ENCODE measurements around the gene SCAI. TPM values are rescaled to one million over a fixed set of nuclear protein-coding genes. Genes with fewer than 3 reads are reported as not detected.
"Not testable (repeated sequence)": the region's sequence is repeated elsewhere in the genome, so short reads cannot be mapped to it uniquely, and the experiment has no call there.

The SCAI gene
- total RNA-seq, 1 donor from 2014 or later = 23.5 TPM

DNA sequence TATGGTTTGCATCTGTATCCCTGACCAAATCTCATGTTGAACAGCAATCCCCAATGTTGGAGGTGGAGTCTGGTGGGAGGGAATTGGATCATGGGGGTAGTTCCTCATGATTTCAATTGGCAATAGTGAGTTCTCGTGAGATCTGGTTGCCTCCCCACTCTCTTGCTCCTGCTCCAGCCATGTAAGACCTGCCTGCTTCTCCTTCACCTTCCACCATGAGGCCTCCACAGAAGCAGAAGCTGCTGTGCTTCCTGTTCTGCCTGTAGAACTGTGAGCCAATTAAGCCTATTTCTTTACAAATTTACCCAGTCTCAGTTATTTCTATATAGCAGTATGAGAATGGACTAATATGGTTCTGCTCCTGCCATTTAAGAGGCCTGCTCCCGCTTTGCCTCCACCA lies 32.9 kb downstream of the SCAI start:
- Mint-ChIP-seq H3K4me3 (ENCODE audit: low read depth) (no peak overlapping the region), H3K27ac (no peak overlapping the region), H3K4me1 (ENCODE audit: low read depth) (no peaks in the 10 kb centered on the region), H3K27me3 (no peaks in the 10 kb centered on the region), H3K36me3 (ENCODE audit: insufficient read depth) (peaks cover 28% of the 10 kb centered on the region), H3K9me3 (ENCODE audit: low read depth) (peaks cover 16% of the 10 kb centered on the region)
- no peak for TF ChIP-seq CTCF (IDR thresholded peaks at IDR 0.05; ENCODE audit: unreplicated experiment)
- no peak for DNase-seq (ENCODE audit: low spot score, unreplicated experiment)

- H3K27me3 Mint-ChIP-seq = not testable (repeated sequence)
- Mint-ChIP-seq H3K9me3 (ENCODE audit: low read depth) (peaks cover 16% of the 10 kb centered on the region), H3K36me3 (ENCODE audit: insufficient read depth) (peaks cover 22% of the 10 kb centered on the region)
Measured at GRCh38 chr9:125108541-125108940, 34.8 kb downstream of the SCAI start.

DNA sequence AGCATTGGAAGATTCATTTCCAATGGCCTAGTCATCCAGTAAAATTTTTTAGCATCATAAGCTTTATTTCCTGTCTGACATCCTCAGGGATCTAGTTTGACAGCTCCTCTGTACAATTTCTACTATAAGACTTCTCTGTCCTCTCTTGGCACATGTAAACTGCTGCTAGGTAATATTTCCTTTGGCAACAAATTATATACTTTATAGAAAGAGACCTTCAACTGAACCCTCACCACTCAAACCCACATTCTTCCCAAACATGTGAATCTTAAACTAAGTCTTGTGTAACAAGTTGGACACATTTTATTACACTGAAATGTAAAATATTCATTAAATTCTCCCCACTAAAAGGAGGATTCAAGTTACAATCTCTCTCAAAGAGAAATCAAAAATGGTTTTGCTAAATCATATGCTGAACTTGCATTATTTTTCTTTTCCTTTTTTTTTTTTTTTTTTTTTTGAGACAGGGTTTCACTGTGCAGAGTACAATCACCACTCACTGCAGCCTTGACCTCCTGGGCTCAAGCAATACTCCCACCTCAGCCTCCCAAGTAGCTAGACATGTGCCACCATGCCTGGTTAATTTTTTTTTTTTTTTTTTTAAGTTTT lies 36.9 kb downstream of the SCAI start:
- Mint-ChIP-seq H3K36me3 (ENCODE audit: insufficient read depth) (peaks cover 12% of the 10 kb centered on the region), H3K4me1 (ENCODE audit: low read depth) (no peaks in the 10 kb centered on the region), H3K27me3 (no peaks in the 10 kb centered on the region), H3K4me3 (ENCODE audit: low read depth) (no peak overlapping the region), H3K9me3 (ENCODE audit: low read depth) (peaks cover 7% of the 10 kb centered on the region), H3K27ac (no peak overlapping the region)
- TF ChIP-seq CTCF (IDR thresholded peaks at IDR 0.05; ENCODE audit: unreplicated experiment) = no peak
- DNase-seq (ENCODE audit: low spot score, unreplicated experiment) = no peak

More at GRCh38 chr9:125108541-125108940, 34.8 kb downstream of the SCAI start:
- not testable (repeated sequence) for H3K27ac Mint-ChIP-seq; DNase-seq (ENCODE audit: low spot score, unreplicated experiment); H3K4me1 Mint-ChIP-seq (ENCODE audit: low read depth); H3K4me3 Mint-ChIP-seq (ENCODE audit: low read depth)

- peaks cover 2% of the 10 kb centered on the region for H3K36me3 Mint-ChIP-seq (ENCODE audit: insufficient read depth)
- no peak for TF ChIP-seq CTCF (IDR thresholded peaks at IDR 0.05; ENCODE audit: unreplicated experiment)
- H3K9me3 Mint-ChIP-seq (ENCODE audit: low read depth) = no peaks in the 10 kb centered on the region
- H3K4me1 Mint-ChIP-seq (ENCODE audit: low read depth) = no peaks in the 10 kb centered on the region
- no peak overlapping the region for H3K4me3 Mint-ChIP-seq (ENCODE audit: low read depth)
- no peak for DNase-seq (ENCODE audit: low spot score, unreplicated experiment)
- H3K27me3 Mint-ChIP-seq = no peaks in the 10 kb centered on the region
- no peak overlapping the region for H3K27ac Mint-ChIP-seq
Measured at GRCh38 chr9:125103770-125104460, 39.4 kb downstream of the SCAI start.

DNA sequence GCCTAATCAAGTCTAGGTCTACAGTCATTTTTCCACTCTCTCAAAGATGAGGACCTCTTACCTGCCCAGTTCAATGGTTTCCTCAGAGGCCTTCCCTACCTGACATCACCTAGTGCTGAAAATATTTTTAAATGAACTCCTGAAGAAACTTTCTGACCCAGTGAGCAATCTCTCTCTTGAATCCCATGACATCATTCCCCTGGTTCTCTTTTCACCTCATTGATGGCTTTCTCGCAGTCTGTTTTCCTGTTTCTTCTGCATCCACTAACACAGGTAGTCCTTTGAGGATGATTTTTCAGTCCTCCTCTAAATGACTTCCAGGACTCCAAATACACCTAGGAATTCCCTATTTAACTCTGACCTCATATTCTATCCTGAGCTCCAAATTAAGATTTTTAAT lies 40.3 kb downstream of the SCAI start:
- Mint-ChIP-seq H3K27ac (no peak overlapping the region), H3K4me3 (ENCODE audit: low read depth) (no peak overlapping the region), H3K36me3 (ENCODE audit: insufficient read depth) (no peaks in the 10 kb centered on the region), H3K4me1 (ENCODE audit: low read depth) (no peaks in the 10 kb centered on the region), H3K9me3 (ENCODE audit: low read depth) (no peaks in the 10 kb centered on the region), H3K27me3 (no peaks in the 10 kb centered on the region)
- no peak for DNase-seq (ENCODE audit: low spot score, unreplicated experiment)
- no peak for TF ChIP-seq CTCF (IDR thresholded peaks at IDR 0.05; ENCODE audit: unreplicated experiment)

DNA sequence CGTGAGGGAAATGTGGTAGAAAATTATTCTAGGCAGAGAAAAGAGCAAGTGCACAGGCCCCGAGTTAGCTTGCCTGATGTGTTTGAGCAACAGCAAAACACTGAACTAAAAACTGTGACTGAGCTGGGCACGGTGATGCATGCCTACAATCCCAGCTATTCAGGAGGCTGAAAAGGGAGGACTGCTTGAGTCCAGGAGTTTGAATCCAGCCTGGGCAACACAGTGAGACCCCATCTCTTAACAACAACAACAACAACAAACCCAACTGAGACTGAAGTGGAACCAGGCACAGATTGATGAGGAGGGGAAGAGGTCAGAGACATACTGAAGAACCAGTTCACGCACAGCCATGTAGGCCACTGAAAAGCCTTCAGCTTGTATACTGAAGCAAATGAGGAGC lies 42.5 kb downstream of the SCAI start:
- Mint-ChIP-seq H3K27me3 (no peaks in the 10 kb centered on the region), H3K36me3 (ENCODE audit: insufficient read depth) (peaks cover 6% of the 10 kb centered on the region), H3K4me1 (ENCODE audit: low read depth) (no peaks in the 10 kb centered on the region), H3K9me3 (ENCODE audit: low read depth) (peaks cover 3% of the 10 kb centered on the region), H3K27ac (no peak overlapping the region), H3K4me3 (ENCODE audit: low read depth) (no peak overlapping the region)
- no peak for TF ChIP-seq CTCF (IDR thresholded peaks at IDR 0.05; ENCODE audit: unreplicated experiment)
- no peak for DNase-seq (ENCODE audit: low spot score, unreplicated experiment)

Measured in progenitor cell of endocrine pancreas (in vitro differentiated cells).